Measurements from ENCODE around the gene GATA1.
A peak's percentile ranks its signal among the peaks of the same experiment; 100 is the strongest.

The GATA1 gene

DNA sequence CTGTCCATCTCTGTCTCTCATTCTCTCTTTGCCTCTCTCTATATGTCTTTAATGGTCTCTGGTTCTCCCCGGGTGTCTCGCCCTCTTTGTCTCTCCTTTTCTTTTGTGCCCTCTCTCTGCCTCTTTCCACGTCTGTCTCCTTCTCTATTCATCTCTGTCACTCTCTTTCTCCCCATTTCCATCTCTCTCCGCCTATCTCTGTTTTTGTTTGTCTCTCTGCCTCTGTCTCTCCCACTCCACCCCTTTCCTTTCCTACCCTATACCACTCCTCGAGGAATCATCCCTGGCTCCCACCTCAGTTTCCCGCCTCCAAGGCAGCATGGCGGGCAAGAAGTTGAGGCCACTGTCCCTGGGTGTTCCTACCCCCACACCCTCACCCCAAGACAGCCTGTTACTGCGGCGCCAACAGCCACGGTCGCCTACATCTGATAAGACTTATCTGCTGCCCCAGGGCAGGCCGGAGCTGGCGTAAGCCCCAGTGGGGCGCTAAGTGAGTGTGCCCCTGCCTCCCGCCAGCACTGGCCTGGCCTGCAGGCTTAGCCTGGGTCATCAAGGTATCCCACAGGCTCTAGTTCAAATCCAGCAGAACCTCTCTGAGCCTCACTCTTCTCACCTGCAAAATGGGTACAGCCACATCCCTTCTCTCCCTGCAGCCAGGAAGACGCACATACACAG is 713 bp upstream of the GATA1 start:
- no peak for FAIRE-seq

GRCh38 chrX:48786825-48787504 is 575 bp downstream of the GATA1 start:
- FAIRE-seq: no peak

DNA sequence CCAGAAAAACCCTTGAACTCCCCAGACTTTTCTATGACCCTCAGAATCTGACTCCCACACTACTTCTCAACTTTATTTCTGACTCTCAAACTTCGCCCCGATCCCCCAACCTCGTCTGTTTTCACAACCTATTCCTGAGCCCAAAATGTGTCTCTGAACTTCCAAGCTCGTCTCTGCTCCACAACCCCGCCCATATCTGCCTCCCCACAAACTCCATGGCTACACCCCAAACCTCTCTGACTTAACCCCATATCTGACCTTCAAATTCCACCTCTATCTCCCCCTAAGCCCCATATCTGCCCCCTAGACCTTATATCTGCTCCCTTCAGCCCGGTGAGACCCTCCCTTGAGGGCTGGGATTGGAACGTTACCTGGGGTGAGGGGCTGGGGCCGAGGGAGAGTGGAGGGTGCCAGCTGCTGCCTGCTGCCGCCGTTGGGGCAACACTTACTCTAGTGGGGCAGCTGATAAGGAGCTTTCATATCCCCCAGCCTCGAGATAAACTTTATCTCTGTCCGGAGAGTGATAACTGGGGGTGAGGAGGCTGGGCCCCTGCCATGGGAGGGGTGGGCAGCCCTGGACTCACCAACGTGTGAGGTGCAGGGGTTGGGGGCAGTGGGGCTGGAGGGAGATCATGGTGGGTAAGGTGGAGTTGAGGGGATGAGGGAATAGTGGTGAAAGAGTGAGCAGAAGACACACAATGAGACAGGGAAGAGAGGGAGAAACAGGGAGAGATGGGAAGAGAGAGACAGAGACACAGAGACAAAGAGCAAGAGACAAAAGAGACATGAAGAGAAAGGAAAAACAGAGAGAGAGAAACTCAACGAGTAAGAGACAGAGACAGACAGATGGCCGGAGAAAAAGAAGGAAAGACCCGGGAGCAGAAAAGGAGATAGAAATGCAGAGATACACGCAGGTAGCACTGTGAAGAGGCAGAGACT is 1.4 kb downstream of the GATA1 start:
- FAIRE-seq: no peak

DNA sequence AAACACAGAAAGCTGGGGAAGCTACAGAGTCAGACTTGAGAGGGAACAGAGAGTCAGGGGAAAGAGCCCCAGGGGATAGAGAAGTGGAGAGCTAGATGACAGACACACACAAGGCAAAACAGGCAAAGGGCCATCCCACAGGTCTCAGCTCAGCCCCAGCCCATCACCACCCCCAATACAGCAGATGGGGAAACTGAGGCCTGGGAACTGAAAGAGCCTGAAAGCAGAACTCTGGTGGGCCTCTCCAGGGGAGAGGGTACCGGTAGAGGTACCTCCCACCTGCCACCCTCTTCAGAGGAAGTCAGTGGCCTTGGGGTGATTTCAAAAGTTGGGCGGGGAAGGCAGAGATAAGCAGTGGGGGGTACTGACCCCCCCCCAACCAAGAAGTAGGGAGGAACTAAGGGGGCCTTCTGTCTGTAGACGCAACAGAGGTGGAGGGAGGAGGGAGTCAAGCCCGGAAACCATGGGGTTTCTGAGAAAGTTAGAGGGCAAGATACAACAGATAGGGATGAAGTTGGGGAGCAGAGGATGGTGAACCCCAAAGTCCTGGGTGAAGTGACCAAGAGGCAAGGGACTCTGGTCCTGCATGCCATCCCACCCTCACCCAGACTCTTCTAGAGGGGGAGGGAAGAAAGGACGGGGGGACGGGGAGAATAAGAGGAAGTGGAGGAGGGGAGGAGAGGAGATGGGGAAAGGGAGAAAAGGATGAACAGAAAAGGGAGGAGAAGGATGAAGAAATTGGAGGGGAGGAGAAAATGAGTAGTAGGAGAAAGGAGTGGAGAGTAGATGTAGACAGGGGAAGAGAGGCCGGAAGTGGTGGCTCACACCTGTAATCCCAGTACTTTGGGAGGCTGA is 3.2 kb downstream of the GATA1 start:
- FAIRE-seq: no peak

GRCh38 chrX:48790477-48790876 is 4.1 kb downstream of the GATA1 start:
- no peak for FAIRE-seq

DNA sequence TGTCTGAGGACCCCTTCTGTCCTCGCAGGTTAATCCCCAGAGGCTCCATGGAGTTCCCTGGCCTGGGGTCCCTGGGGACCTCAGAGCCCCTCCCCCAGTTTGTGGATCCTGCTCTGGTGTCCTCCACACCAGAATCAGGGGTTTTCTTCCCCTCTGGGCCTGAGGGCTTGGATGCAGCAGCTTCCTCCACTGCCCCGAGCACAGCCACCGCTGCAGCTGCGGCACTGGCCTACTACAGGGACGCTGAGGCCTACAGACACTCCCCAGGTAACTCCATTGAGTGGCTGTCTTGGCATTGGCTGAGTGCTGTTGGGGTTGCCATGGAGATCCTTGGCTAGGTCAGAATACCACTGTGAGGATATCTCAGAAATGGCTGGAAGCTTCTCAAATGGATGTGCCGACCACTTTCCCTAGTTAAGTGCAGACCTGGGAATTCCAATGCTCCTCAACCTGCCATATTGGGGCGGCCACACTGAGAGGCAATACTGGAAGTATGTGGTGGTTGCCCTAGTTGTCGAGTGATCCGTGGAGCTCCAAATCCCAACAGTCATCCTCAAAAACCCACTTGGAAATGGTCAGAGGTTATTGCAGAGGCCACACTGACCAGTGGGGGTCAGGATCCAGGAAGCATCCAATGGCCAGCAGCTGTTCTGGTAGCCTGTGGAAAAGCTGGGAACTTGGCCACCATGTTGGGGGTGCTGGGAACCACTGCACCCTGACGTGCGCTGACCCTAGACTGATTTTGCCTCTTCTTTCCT is 4.9 kb downstream of the GATA1 start:
- FAIRE-seq: no peak

DNA sequence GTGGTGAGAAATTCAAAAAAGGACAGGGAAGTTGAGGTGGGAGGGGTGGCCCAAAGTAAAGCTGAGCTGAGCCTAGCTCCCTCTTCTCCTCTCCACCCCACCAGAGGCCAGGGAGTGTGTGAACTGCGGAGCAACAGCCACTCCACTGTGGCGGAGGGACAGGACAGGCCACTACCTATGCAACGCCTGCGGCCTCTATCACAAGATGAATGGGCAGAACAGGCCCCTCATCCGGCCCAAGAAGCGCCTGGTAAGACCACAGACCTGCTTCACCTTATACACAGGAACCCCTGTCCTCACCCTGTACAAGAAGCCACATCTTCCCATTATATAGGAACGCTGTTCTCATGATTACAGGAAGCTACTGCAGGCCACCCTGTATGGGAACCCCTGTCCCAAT is 5.8 kb downstream of the GATA1 start:
- FAIRE-seq: no peak

DNA sequence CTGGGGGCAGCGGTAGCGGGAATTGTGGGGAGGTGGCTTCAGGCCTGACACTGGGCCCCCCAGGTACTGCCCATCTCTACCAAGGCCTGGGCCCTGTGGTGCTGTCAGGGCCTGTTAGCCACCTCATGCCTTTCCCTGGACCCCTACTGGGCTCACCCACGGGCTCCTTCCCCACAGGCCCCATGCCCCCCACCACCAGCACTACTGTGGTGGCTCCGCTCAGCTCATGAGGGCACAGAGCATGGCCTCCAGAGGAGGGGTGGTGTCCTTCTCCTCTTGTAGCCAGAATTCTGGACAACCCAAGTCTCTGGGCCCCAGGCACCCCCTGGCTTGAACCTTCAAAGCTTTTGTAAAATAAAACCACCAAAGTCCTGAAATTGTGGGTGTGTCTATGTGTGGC is 7.5 kb downstream of the GATA1 start:
- no peak for FAIRE-seq

DNA sequence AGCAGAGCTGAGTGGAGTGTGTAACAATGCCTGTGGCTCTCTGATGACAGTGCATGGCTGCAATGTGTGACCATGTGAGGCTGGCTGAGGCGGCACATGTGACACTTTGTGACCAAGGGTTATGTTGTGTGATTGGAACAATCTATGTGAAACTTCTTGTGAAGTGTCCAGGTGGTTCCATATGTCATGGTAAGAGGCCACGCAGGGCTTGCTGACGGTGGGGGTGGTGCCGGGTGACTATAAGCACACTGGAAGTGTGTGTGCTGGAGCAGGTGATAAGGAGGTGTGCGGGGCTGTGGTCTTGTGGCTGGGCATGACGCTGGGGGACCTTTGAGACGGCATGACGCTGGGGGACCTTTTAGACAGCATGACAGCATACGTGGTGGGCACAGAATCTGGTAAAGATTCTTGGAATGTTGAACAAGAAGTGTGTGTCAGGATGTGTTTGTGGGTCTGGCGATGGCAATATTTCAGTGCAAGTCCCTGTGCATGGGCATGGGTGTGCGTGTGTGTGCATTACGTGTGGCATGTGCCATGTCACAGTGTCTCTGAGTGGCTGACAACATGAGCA is 8.0 kb downstream of the GATA1 start:
- FAIRE-seq: no peak

- no peak for FAIRE-seq
These were observed 8.6 kb downstream of the GATA1 start for GRCh38 chrX:48794911-48795515.

DNA sequence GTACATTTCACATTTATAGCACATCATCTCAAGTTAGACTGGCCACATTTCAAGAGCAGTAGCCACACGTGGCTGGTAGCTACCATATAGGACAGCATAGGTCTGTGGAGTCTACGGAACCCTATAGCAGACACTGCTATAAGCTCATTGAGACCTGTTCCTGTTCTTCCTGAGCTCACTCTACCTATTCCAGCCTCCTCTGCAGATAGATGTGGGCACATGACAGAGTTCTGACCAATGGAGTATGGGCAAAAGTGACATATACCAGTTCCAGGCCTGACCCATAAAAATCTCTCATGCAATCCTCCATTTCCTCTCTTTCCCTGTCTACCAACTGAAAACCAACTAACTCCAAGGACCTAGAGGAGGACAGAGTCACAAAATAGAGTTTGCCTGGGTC is 11.9 kb downstream of the GATA1 start:
- FAIRE-seq: no peak

GRCh38 chrX:48800574-48801279 is 14.3 kb downstream of the GATA1 start:
- FAIRE-seq: no peak

- FAIRE-seq: peak; percentile 90
These were observed 15.1 kb downstream of the GATA1 start, which contains the start of gene HDAC6 for GRCh38 chrX:48801280-48802088. TSS of gene HDAC6 (plus strand) at chrX:48802067. CDS start at chrX:48802693, 626 bp downstream.

DNA sequence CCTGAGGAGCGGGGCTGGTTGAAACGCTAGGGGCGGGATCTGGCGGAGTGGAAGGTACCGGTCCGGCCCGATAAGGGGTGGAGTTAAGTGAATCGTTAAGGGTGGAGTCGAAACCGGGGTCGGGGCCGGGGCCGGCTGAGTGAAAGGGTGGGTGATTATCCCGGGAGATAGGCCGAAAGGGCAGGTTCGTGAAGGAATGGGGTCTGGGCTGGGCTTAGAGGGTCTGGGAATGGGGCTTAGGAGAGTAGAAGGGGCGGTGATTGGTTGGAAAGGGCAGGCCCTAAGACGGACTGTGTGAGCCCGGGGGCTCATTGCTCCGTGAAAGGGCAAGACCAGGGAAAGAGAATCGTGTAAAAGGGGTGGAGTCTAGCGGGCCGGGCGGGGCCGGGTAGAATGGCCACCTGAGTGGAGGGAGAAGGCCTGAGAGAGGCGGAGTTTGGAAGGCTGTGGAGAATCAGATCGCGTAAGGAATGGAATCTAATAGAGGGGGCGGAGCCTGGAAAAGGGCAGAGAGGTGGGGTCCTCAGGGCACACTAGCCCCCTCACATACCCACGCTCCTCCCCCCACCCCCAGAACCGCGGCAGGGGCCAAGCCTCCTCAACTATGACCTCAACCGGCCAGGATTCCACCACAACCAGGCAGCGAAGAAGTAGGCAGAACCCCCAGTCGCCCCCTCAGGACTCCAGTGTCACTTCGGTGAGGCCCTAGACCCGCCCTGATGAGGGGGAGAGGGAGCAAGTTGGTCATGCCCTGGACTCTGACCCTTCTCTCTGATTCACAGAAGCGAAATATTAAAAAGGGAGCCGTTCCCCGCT is 15.9 kb downstream of the GATA1 start:
- FAIRE-seq: no peak

GRCh38 chrX:48802905-48803200 is 16.5 kb downstream of the GATA1 start:
- FAIRE-seq: no peak

- no peak for FAIRE-seq
These were observed 19.7 kb downstream of the GATA1 start for GRCh38 chrX:48806081-48806480.

DNA sequence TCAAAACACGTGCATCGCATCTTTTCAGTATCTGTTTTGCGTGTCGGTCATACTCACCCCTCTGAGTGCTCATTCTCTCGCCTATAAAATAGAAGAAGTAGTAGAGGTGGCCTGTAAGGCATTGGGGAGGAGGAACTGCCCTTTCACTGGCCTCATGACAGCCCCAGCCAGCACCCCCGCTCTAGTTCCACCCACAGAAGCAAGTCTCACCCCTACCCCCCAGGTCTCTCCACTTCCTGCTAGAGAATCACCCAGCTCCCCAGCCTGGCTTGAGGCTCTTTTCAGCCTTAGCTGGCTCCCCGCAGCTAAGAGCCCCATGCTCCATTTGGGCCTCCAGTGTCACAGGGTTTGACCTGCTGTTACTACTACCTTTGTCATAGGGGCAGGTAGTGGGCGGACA is 27.3 kb downstream of the GATA1 start:
- FAIRE-seq: no peak

DNA sequence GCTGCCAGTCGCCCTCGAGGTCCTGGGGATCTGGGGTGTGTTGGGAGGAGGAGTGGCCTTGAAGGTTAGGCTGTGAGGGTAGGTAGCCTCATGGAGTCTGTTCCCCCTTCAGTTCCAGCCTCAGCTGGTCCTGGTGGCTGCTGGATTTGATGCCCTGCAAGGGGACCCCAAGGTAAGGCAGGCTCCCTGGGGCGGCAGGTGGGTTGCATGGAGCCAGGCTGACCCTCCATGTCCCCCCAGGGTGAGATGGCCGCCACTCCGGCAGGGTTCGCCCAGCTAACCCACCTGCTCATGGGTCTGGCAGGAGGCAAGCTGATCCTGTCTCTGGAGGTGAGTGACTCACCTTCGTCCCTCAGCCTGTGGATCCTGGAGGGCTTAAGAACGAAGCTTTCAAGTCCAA is 28.3 kb downstream of the GATA1 start:
- no peak for FAIRE-seq

DNA sequence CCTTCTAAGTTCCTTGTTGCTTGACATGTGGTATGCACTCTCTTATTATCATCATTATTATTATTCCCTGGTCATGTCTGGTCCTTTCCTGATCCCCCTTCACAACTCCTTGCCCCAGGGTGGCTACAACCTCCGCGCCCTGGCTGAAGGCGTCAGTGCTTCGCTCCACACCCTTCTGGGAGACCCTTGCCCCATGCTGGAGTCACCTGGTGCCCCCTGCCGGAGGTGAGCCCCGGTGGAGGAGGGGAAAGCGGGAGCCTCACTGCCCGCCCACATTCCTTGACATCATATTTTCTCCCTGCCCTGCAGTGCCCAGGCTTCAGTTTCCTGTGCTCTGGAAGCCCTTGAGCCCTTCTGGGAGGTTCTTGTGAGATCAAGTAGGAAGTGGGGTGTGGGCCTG is 28.9 kb downstream of the GATA1 start:
- FAIRE-seq: no peak

Measured in endometrium (tissue), 2 donors.